ENCODE results near the gene NGLY1. TPM values are rescaled to one million over a fixed set of nuclear protein-coding genes. Genes with fewer than 3 reads are reported as not detected.

The NGLY1 gene
- total RNA-seq, 1 donor from 2014 or later, result 28.0 TPM

- peaks cover 2% of the 10 kb centered on the region for H3K4me1 Mint-ChIP-seq (ENCODE audit: low read depth, unreplicated experiment)
Observed at GRCh38 chr3:25728101-25728500, 55.1 kb downstream of the NGLY1 start.

GRCh38 chr3:25727316-25727715 lies 55.9 kb downstream of the NGLY1 start:
- Mint-ChIP-seq H3K27me3 (ENCODE audit: unreplicated experiment) (peaks cover 2% of the 10 kb centered on the region), H3K9me3 (ENCODE audit: unreplicated experiment) (no peaks in the 10 kb centered on the region), H3K4me3 (ENCODE audit: unreplicated experiment) (no peak overlapping the region), H3K27ac (ENCODE audit: unreplicated experiment) (peak overlapping the region; percentile 13), H3K36me3 (ENCODE audit: unreplicated experiment) (no peaks in the 10 kb centered on the region), H3K4me1 (ENCODE audit: low read depth, unreplicated experiment) (peaks cover 2% of the 10 kb centered on the region)
- TF ChIP-seq, protein P1, sequence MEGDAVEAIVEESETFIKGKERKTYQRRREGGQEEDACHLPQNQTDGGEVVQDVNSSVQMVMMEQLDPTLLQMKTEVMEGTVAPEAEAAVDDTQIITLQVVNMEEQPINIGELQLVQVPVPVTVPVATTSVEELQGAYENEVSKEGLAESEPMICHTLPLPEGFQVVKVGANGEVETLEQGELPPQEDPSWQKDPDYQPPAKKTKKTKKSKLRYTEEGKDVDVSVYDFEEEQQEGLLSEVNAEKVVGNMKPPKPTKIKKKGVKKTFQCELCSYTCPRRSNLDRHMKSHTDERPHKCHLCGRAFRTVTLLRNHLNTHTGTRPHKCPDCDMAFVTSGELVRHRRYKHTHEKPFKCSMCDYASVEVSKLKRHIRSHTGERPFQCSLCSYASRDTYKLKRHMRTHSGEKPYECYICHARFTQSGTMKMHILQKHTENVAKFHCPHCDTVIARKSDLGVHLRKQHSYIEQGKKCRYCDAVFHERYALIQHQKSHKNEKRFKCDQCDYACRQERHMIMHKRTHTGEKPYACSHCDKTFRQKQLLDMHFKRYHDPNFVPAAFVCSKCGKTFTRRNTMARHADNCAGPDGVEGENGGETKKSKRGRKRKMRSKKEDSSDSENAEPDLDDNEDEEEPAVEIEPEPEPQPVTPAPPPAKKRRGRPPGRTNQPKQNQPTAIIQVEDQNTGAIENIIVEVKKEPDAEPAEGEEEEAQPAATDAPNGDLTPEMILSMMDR (IDR thresholded peaks at IDR 0.05; ENCODE audit: partially characterized antibody, unreplicated experiment), result no peak
- DNase-seq, result no peak

More at GRCh38 chr3:25728101-25728500, 55.1 kb downstream of the NGLY1 start:
- TF ChIP-seq, protein P1 (IDR thresholded peaks at IDR 0.05; ENCODE audit: partially characterized antibody, unreplicated experiment), result no peak
- DNase-seq, result no peak
- Mint-ChIP-seq H3K27ac (ENCODE audit: unreplicated experiment) (no peak overlapping the region), H3K9me3 (ENCODE audit: unreplicated experiment) (no peaks in the 10 kb centered on the region), H3K36me3 (ENCODE audit: unreplicated experiment) (no peaks in the 10 kb centered on the region), H3K4me3 (ENCODE audit: unreplicated experiment) (no peak overlapping the region), H3K27me3 (ENCODE audit: unreplicated experiment) (peaks cover 2% of the 10 kb centered on the region)

DNA sequence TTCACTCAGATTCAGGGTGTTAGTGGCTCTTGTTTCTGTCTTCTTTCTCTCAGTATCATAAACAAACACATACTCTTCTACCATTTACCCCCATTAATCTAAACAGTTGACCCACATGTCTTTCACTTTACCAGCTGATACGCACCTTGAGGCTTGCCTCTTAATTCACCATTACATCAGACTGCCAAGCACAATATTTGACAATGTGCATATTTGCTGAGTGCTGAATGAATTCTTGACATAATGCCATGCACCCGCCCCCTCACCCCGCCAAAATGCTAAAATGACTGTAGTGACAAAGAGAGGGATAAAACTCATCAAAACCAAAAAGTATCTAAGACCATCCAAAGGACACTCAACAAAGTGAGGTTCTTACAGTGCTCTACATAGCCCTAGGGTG lies 57.4 kb downstream of the NGLY1 start:
- no peak overlapping the region for H3K4me3 Mint-ChIP-seq (ENCODE audit: unreplicated experiment)
- no peak for DNase-seq
- H3K27ac Mint-ChIP-seq (ENCODE audit: unreplicated experiment), result no peak overlapping the region
- TF ChIP-seq, protein P1 (IDR thresholded peaks at IDR 0.05; ENCODE audit: partially characterized antibody, unreplicated experiment), result no peak
- peaks cover 2% of the 10 kb centered on the region for H3K27me3 Mint-ChIP-seq (ENCODE audit: unreplicated experiment)
- H3K4me1 Mint-ChIP-seq (ENCODE audit: low read depth, unreplicated experiment), result peaks cover 2% of the 10 kb centered on the region
- no peaks in the 10 kb centered on the region for H3K36me3 Mint-ChIP-seq (ENCODE audit: unreplicated experiment)
- H3K9me3 Mint-ChIP-seq (ENCODE audit: unreplicated experiment), result no peaks in the 10 kb centered on the region

- Mint-ChIP-seq H3K4me3 (ENCODE audit: unreplicated experiment) (no peak overlapping the region), H3K27me3 (ENCODE audit: unreplicated experiment) (peaks cover 2% of the 10 kb centered on the region), H3K27ac (ENCODE audit: unreplicated experiment) (no peak overlapping the region), H3K9me3 (ENCODE audit: unreplicated experiment) (no peaks in the 10 kb centered on the region), H3K4me1 (ENCODE audit: low read depth, unreplicated experiment) (peaks cover 2% of the 10 kb centered on the region), H3K36me3 (ENCODE audit: unreplicated experiment) (no peaks in the 10 kb centered on the region)
- TF ChIP-seq, protein P1 (IDR thresholded peaks at IDR 0.05; ENCODE audit: partially characterized antibody, unreplicated experiment), result no peak
- no peak for DNase-seq
Observed at GRCh38 chr3:25724948-25725645, 58.1 kb downstream of the NGLY1 start.

GRCh38 chr3:25723802-25724201 lies 59.4 kb downstream of the NGLY1 start:
- TF ChIP-seq, protein P1 (IDR thresholded peaks at IDR 0.05; ENCODE audit: partially characterized antibody, unreplicated experiment), result no peak
- H3K4me1 Mint-ChIP-seq (ENCODE audit: low read depth, unreplicated experiment), result peaks cover 2% of the 10 kb centered on the region
- no peak overlapping the region for H3K27ac Mint-ChIP-seq (ENCODE audit: unreplicated experiment)
- no peaks in the 10 kb centered on the region for H3K27me3 Mint-ChIP-seq (ENCODE audit: unreplicated experiment)
- no peaks in the 10 kb centered on the region for H3K36me3 Mint-ChIP-seq (ENCODE audit: unreplicated experiment)
- H3K4me3 Mint-ChIP-seq (ENCODE audit: unreplicated experiment), result no peak overlapping the region
- no peak for DNase-seq
- H3K9me3 Mint-ChIP-seq (ENCODE audit: unreplicated experiment), result no peaks in the 10 kb centered on the region
